HEK293 (cell line): ENCODE measurements around the gene NID1.

ENCODE experiments used
- CTCF ChIP-seq: fragments of 450-650 bp; formaldehyde crosslinking; IDR thresholded peaks from 2 replicates; pipeline ENCODE4 v1.5.1; 2016; ENCODE audit warnings: missing biosample characterization, missing genetic modification characterization
- ZNF660 ChIP-seq: fragments of 450-650 bp; IDR thresholded peaks from 2 replicates; pipeline ENCODE4 v1.5.1; 2018; ENCODE audit warnings: missing biosample characterization, mild to moderate bottlenecking, missing genetic modification characterization

GRCh38 chr1:235933766-235934116 is 131.1 kb downstream of the NID1 start:
- TF ChIP-seq CTCF (tag by site-specific recombination) (no peak), ZNF660 (no peak)
